Peyer's patch (tissue), 4 donors: ENCODE measurements around the gene SLC16A5. TPM values are rescaled to one million over a fixed set of nuclear protein-coding genes. Genes with fewer than 3 reads are reported as not detected.

ENCODE experiments used
- DNase-seq, 3 donors: peaks; one replicate each; pipeline ENCODE4 v3.0.0-alpha.2; 2017 to 2019
- H3K27ac ChIP-seq, 4 donors: fragments of 200-600 bp; sonication (generic); one replicate each; pipeline ENCODE4 v1.5.1; 2016 to 2019
- H3K27me3 ChIP-seq, 2 donors: fragments of 200-600 bp; sonication (generic); one replicate each; pipeline ENCODE4 v1.5.1; 2019
- H3K36me3 ChIP-seq, 3 donors: fragments of 200-600 bp; sonication (generic); one replicate each; pipeline ENCODE4 v1.5.1; 2016 to 2019
- H3K4me1 ChIP-seq, 4 donors: fragments of 200-600 bp; sonication (generic); one replicate each; pipeline ENCODE4 v1.5.1; 2016 to 2019
- H3K4me3 ChIP-seq, 4 donors: fragments of 200-600 bp; sonication (generic); 1 replicate in 3 of 4; 2 replicates in 1 of 4; pipeline ENCODE4 v1.5.1; 2016 to 2019; ENCODE audit warnings: mild to moderate bottlenecking in 1 of 4
- H3K9me3 ChIP-seq, 4 donors: fragments of 200-600 bp; sonication (generic); one replicate each; pipeline ENCODE4 v1.5.1; 2016 to 2019; ENCODE audit warnings: mild to moderate bottlenecking in 1 of 4
- CTCF ChIP-seq, 6 experiments: fragments of 450-650 bp in 4 of 6; fragments of 200-600 bp in 2 of 6; sonication (generic) in 1 of 6; IDR thresholded peaks; one replicate each; pipeline ENCODE4 v1.5.1; 2017 to 2019; ENCODE audit warnings: antibody characterized with exemption in 6 of 6, mild to moderate bottlenecking in 3 of 6, moderate library complexity in 1 of 6
- POLR2A ChIP-seq, 2 donors: fragments of 450-650 bp; IDR thresholded peaks; one replicate each; pipeline ENCODE4 v1.5.1; 2017; ENCODE audit warnings: antibody characterized with exemption in 2 of 2, mild to moderate bottlenecking in 2 of 2, moderate library complexity in 2 of 2
- total RNA-seq, 4 donors: library from RNA; depleted of rRNA; stranded (reverse); fragments of >200 nt; gene quantifications; one replicate each; pipeline ENCODE4 v1.1.0, GENCODE V29; 2016

The SLC16A5 gene
- total RNA-seq, 4 donors from 2014 or later, result 47.9 to 211 (median 147) TPM

DNA sequence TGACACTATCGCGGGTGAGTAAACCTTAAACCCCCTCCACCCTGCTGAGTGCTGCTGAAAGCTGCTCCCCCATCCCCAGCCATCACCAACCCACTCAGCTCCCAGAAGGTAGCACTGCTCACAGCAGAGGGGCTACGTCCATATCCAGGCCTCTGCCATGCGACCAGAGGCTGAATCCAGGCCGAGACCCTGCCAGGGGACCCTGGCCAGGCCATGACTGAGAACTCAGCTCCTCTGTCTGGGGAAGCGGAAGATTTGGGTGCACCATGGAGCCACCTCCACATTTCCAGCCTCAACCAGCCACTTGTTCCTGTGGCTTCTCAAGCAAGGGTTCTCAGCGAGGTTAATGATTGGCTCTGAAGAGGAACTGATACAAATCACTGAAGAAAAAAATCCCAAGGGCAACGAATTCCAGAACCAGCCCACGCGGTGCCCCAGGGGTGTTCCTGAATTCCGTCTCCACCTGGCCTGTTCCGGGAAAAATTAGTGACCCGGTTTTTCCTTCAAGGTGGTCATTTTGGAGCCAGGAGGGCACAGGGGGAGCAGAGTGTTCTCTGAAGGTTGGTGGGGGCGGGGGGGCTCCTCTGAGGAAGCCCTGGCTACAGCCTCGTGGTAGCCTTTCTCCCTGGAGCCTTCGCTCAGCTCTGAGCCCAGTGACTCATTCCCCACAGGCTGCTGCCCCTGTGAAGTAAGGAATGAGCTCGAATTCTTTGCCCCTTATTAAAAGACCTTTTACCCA is 9.3 kb upstream of the SLC16A5 start:
- Histone ChIP-seq H3K4me3 (peak overlapping the region in 1 of 4 donors; percentile 50), H3K9me3 (no peaks in the 10 kb centered on the region), H3K36me3 (no peaks in the 10 kb centered on the region), H3K27ac (peak overlapping the region; percentile 67 to 83 (median 75)), H3K4me1 (peaks cover 0 to 36% (median 26%) of the 10 kb centered on the region in 4 donors), H3K27me3 (no peaks in the 10 kb centered on the region)
- TF ChIP-seq POLR2A (IDR thresholded peaks at IDR 0.05) (no peak), CTCF (IDR thresholded peaks at IDR 0.05) (no peak)
- no peak for DNase-seq

DNA sequence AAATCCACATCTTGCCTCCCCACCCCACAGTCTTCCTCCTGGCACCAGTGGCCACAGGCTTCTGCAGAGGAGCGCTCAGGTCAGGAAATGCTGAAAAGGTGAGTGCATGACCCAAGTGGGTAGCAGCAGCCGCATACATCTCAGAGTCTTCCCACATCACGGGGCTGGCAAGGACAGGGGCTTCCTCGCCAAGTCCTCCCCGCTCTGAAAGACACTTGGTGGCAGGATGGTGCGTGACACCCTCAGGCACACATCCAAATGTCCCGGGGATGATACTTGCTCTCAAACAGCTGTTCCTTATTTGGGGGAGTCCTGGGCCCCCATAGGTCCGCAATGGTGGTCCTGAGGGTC is 8.8 kb upstream of the SLC16A5 start:
- peaks cover 0 to 38% (median 26%) of the 10 kb centered on the region in 4 donors for H3K4me1 ChIP-seq
- no peak overlapping the region for H3K4me3 ChIP-seq
- no peak for DNase-seq
- H3K36me3 ChIP-seq, result no peaks in the 10 kb centered on the region
- TF ChIP-seq POLR2A (IDR thresholded peaks at IDR 0.05) (no peak), CTCF (IDR thresholded peaks at IDR 0.05) (no peak)
- H3K27me3 ChIP-seq, result no peaks in the 10 kb centered on the region
- peak overlapping the region; percentile 7 to 83 (median 75) for H3K27ac ChIP-seq
- H3K9me3 ChIP-seq, result no peaks in the 10 kb centered on the region

GRCh38 chr17:75081611-75082540 is 5.9 kb upstream of the SLC16A5 start:
- no peaks in the 10 kb centered on the region for H3K9me3 ChIP-seq
- no peak overlapping the region for H3K27ac ChIP-seq
- no peak for DNase-seq
- H3K27me3 ChIP-seq, result no peaks in the 10 kb centered on the region
- TF ChIP-seq POLR2A (IDR thresholded peaks at IDR 0.05), result no peak
- TF ChIP-seq CTCF (IDR thresholded peaks at IDR 0.05), result no peak
- no peak overlapping the region for H3K4me3 ChIP-seq
- H3K4me1 ChIP-seq, result peaks cover 0 to 50% (median 25%) of the 10 kb centered on the region in 4 donors
- no peaks in the 10 kb centered on the region for H3K36me3 ChIP-seq

DNA sequence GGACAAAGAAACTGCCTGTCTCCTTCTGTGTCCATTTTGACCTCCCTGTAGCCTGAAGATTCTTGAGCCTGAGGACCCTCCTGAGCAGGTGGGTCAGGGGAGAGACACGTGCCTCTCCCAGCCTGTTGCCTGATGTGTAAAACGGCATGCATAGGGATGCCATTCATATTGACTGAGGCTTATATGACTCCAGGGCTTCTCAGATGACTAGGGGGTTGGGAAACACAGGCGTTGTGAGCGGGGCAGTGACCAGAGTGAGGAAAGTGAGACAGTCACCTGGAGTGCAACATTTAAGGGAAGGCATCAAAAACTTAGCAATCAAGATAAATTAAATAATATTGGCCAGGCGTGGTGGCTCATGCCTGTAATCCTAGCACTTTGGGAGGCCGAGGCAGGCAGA is 5.1 kb upstream of the SLC16A5 start:
- Histone ChIP-seq H3K27me3 (no peaks in the 10 kb centered on the region), H3K4me1 (peaks cover 0 to 47% (median 21%) of the 10 kb centered on the region in 4 donors), H3K4me3 (no peak overlapping the region), H3K9me3 (no peaks in the 10 kb centered on the region), H3K27ac (no peak overlapping the region), H3K36me3 (no peaks in the 10 kb centered on the region)
- no peak for DNase-seq
- TF ChIP-seq CTCF (IDR thresholded peaks at IDR 0.05) (no peak), POLR2A (IDR thresholded peaks at IDR 0.05) (no peak)

- H3K36me3 ChIP-seq, result no peaks in the 10 kb centered on the region
- no peak for DNase-seq
- no peaks in the 10 kb centered on the region for H3K9me3 ChIP-seq
- H3K4me1 ChIP-seq, result peaks cover 0 to 41% (median 11%) of the 10 kb centered on the region in 4 donors
- H3K4me3 ChIP-seq, result no peak overlapping the region
- no peak for TF ChIP-seq CTCF (IDR thresholded peaks at IDR 0.05)
- TF ChIP-seq POLR2A (IDR thresholded peaks at IDR 0.05), result no peak
- H3K27ac ChIP-seq, result peak overlapping the region in 2 of 4 donors; percentile 44 to 60
- H3K27me3 ChIP-seq, result no peaks in the 10 kb centered on the region
These were observed 3.6 kb upstream of the SLC16A5 start for GRCh38 chr17:75084039-75084660.
